Measurements from ENCODE around the gene SGCD. TPM values are rescaled to one million over a fixed set of nuclear protein-coding genes. Genes with fewer than 3 reads are reported as not detected.

Gene SGCD
- total and polyA plus RNA-seq, 2 of the 4 experiments (the other 2 are of a cell fraction), result 5.8 to 10.6 TPM

DNA sequence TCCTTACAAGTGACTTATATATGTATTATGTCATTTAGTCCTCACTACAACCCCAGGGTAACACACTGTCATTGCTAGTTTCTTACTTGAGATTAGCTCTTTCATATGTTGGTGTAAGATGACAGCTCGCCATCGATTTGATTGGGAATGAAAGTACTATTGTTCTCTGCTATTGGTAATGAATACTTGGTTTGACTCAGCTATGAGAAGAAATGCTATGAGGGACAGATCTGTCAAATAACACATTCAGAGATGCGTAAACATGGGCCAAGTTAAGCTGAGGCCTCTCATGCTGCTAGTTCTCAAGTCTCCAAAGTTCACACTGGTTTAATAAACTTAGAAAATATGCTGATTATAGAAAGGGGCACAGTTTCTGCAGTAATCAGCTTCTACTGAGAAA is 142.7 kb downstream of the SGCD start:
- DNase-seq, result no peak
- no peak overlapping the region for H2BK120ac ChIP-seq (ENCODE audit: low read depth, low read length)
- no peak overlapping the region for H3K18ac ChIP-seq (ENCODE audit: low read depth, low read length)
- H4K91ac ChIP-seq (ENCODE audit: insufficient read depth, low read depth, low read length), result no peak overlapping the region
- no peak overlapping the region for H2BK5ac ChIP-seq (ENCODE audit: low read depth, low read length, poor library complexity, severe bottlenecking)
- ATAC-seq (ENCODE audit: low read depth), result no peak
- H4K8ac ChIP-seq (ENCODE audit: low read depth in 2 of 2, low read length in 2 of 2), result peak overlapping the region in 1 of 2 experiments; percentile 3; a peak in 1 of 4 replicates
- no peak overlapping the region for H3K9ac ChIP-seq (ENCODE audit: low read depth, low read length)
- WGBS, 2 experiments (ENCODE audit: extremely low coverage in 2 of 2, insufficient read length in 1 of 2), result 43% methylated on average over 1 of the region's 3 CpGs; no CpG with 5 or more reads in 1 of the 2 experiments
- H3K9me1 ChIP-seq (ENCODE audit: insufficient read depth, low read length), result peaks cover 5% of the 10 kb centered on the region
- H2AFZ ChIP-seq (replicated peaks; ENCODE audit: low read length, poor library complexity), result no peak overlapping the region
- no peaks in the 10 kb centered on the region for H3K27me3 ChIP-seq (ENCODE audit: control insufficient read depth, insufficient read depth, low read length)
- no peaks in the 10 kb centered on the region for H4K20me1 ChIP-seq (ENCODE audit: insufficient read depth, low read length)
- no peak overlapping the region for H3K4ac ChIP-seq (ENCODE audit: low read depth, low read length)
- intact Hi-C loops (cut with micrococcal nuclease), result loop anchor here (10.0 kb wide), 2 partner anchors 345 to 525 kb away; no protein-coding TSS in a partner anchor
- no peak overlapping the region for H2AK5ac ChIP-seq (ENCODE audit: low read depth, low read length)
- H3K27ac ChIP-seq (ENCODE audit: insufficient read depth, low read length), result no peak overlapping the region
- H2BK20ac ChIP-seq (ENCODE audit: low read depth, low read length), result no peak overlapping the region
- H3K4me2 ChIP-seq (ENCODE audit: low read depth, low read length), result no peak overlapping the region; the same call in 1 of the 2 replicates
- H2BK15ac ChIP-seq (ENCODE audit: low read depth, low read length), result no peak overlapping the region
- no peak overlapping the region for H3K14ac ChIP-seq (replicated peaks; ENCODE audit: low read depth, low read length)
- H3K4me3 ChIP-seq (ENCODE audit: insufficient read depth, low read depth, low read length), result no peak overlapping the region
- dilution Hi-C loops (cut with HindIII; ENCODE audit: low sequenced_read_pairs, unreplicated experiment), result no loop called here
- no peaks in the 10 kb centered on the region for H3K79me1 ChIP-seq (ENCODE audit: low read depth in 1 of 2, low read length in 2 of 2)
- no peak overlapping the region for H3K56ac ChIP-seq (ENCODE audit: extremely low read depth, insufficient read depth, low read length)
- H3K4me1 ChIP-seq (ENCODE audit: control insufficient read depth, insufficient read depth, low read length), result peaks cover 7% of the 10 kb centered on the region
- H2AK9ac ChIP-seq (replicated peaks; ENCODE audit: low read depth, low read length, poor library complexity), result no peak overlapping the region
- no TSS peak for BruUV-seq (replicated peaks)
- H3K23ac ChIP-seq (ENCODE audit: low read depth, low read length), result peak overlapping the region; percentile 75; the same call in 1 of the 2 replicates
- no peak overlapping the region for H4K5ac ChIP-seq (ENCODE audit: low read depth, low read length)
- CTCF ChIA-PET, result interaction anchor here (0.6 kb wide), 1 partner anchor 20 kb away, joined by 5 read pairs; no protein-coding TSS in a partner anchor
- in situ Hi-C loops (cut with MboI; ENCODE audit: low sequenced_read_pairs), result no loop called here
- no peaks in the 10 kb centered on the region; the same call in 1 of the 2 replicates for H3K36me3 ChIP-seq (ENCODE audit: control insufficient read depth, insufficient read depth, low read length)
- POLR2A ChIA-PET (ENCODE audit: unreplicated experiment), result no interaction called here
- H3K9me3 ChIP-seq (ENCODE audit: control insufficient read depth, insufficient read depth, low read length), result no peaks in the 10 kb centered on the region
- TF ChIP-seq FOS (IDR thresholded peaks at IDR 0.05; ENCODE audit: low read depth, low read length), result no peak
- TF ChIP-seq CHD1 (IDR thresholded peaks at IDR 0.05; ENCODE audit: low read depth, low read length), result no peak
- no peak for TF ChIP-seq CEBPB (IDR thresholded peaks at IDR 0.05; ENCODE audit: low read depth, low read length)

Data from IMR-90 (cell line).